HK-2 (cell line): ENCODE measurements around the gene DCC.

ENCODE experiments used
- DNase-seq: peaks from one replicate; pipeline ENCODE4 v3.0.0-alpha.2; 2018; ENCODE audit not compliant: unreplicated experiment

The DCC gene

GRCh38 chr18:52682260-52682659, 342.3 kb downstream of the DCC start:
- no peak for DNase-seq

- DNase-seq, result no peak
Measured at GRCh38 chr18:52685316-52685715, 345.3 kb downstream of the DCC start.

DNA sequence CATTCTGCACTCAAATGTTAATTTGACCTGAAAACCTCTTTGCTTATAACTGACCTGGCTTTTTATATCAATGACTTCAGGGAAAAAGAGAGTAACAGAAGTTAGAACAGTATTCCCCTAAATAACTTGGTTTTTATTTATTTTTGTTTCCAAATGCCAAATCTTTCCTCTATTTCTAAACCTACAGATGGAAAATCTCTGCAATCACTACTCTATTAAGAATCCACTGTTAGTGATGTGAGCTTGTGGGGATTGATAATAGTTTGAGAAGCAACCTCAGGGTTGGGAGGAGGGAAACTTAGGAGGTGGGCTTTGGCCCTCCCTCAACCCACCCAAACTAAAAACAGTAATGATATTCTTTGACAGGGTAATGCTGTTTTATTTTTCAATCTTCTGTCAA, 351.8 kb downstream of the DCC start:
- no peak for DNase-seq

DNA sequence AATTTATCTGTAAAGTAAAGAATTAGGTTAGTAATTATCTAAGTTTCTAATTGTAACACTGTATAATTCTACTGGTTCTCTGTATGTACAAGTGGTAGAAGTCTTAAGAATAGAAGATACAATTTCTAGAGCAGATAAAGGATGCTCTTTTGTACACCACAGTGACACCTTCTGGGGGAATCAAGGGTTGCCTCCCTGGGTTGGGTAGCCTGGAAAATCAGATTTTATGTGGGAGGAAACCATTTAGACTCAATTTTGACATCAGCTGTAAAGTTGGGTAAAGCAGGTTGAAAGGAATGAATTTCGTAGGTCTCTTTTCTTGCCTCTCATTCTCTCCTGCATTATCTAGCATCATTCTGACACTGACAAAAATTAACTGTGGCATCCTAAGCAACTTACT, 354.8 kb downstream of the DCC start:
- no peak for DNase-seq

DNA sequence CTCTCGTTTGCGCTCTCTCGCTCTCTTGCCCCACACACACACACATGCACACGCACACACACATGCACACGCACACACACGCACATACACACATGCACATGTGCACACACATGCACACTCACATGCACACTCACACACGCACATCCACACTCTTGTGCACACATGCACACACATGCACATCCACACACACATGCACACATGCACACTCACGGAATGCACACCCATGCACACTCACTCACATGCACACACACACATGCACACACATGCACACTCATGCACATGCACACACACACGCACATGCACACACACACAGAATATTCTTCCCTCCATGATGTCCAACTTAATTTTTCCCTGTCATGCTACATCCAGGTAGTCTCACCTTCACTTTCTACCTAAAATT, 360.1 kb downstream of the DCC start:
- no peak for DNase-seq

GRCh38 chr18:52700816-52701215, 360.8 kb downstream of the DCC start:
- DNase-seq, result no peak

DNA sequence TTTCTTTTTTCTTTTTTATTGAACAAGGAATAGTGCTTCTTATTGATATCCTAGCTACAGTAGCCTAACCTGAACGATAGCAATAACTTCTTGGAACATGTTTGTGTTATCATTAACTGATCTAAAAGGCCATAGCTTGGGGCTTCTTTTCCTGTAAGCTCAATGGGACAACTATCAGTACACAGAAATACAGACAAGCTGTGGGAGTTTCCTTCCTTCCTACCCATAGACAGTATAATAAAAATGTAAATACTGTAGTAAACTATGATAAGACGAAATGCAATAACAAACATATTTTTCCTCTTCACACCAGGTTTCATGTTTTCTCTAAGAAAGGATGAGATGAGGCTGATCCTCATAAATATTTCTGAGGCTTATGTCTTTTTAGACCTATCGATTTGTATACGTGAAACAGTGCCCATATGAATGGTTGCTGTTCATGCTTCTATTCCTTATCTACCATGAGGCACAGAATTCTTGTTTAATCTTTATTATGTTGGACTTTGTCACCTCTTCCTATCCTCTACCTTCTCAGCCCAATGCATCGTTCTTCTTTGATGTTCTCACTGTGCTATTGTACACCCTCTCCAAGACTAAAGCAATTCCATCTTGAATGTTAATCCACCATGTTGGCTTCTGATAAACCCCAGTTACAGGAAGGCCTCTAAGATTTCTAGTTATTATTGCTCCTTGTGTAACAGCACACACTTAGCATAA, 361.4 kb downstream of the DCC start:
- DNase-seq, result no peak

GRCh38 chr18:52715421-52715820, 375.4 kb downstream of the DCC start:
- no peak for DNase-seq

- no peak for DNase-seq
Measured at GRCh38 chr18:52715991-52716390, 376.0 kb downstream of the DCC start.

- DNase-seq, result peak; percentile 14
Measured at GRCh38 chr18:52716973-52717372, 377.0 kb downstream of the DCC start.

DNA sequence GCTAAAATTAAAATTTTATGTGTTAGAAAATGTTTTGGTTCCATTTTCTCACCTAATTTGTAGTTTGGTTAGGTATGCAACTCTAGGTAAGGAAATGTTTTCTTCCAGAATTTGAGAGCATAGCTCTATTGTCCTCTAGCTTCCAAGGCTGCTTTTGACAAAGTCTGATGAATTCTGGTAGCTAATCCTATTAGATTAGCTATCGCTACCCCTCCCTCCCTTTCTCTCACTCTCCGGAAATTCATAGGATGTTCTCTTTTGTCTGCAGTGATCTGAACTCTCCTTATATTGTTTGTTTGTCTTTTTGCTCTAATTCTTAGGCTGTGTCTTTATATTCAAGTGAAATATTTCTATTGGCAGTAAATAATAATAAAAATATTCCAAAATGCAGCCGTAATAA, 382.9 kb downstream of the DCC start:
- DNase-seq, result no peak

GRCh38 chr18:52723550-52723970, 383.6 kb downstream of the DCC start:
- DNase-seq, result no peak

GRCh38 chr18:52730972-52731619, 391.1 kb downstream of the DCC start:
- DNase-seq, result no peak

DNA sequence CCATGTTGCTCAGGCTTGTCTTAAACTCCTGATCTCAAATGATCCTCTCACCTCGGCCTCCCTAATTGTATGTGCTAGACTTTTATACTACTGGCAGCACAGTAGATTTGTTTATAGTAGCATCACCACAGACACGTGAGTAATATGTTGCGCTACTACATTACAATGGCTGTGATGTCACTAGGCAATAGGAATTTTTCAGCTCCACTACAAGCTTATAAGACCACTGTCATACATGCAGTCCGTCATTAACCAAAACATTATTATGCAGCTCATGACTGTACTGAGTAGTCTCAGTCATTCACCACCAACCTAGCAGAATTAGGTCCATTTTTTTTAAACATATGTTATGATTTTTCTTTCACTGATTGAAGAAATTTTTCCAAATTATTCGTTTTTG, 398.9 kb downstream of the DCC start:
- no peak for DNase-seq

GRCh38 chr18:52746986-52747385, 407.0 kb downstream of the DCC start:
- DNase-seq, result no peak

DNA sequence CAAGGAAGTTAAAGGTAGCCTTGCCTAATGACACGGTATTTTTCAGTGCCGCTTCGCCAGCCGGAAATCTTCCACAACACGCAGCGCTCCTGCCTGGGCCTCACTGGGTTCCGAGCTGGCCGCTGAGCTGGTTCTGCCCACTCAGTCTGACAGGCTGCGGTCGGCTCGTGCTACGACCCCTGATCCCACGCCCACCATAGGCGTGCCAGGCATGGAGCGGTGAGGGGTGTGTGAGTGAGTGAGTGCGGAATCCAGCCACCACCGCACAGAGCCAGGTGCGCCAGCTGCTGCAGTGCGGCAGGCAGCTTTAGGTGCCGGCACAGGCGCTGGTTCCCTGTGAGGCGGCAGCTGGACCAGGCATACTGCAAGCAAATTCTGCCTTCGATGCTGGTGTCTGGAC, 407.9 kb downstream of the DCC start:
- DNase-seq, result no peak

DNA sequence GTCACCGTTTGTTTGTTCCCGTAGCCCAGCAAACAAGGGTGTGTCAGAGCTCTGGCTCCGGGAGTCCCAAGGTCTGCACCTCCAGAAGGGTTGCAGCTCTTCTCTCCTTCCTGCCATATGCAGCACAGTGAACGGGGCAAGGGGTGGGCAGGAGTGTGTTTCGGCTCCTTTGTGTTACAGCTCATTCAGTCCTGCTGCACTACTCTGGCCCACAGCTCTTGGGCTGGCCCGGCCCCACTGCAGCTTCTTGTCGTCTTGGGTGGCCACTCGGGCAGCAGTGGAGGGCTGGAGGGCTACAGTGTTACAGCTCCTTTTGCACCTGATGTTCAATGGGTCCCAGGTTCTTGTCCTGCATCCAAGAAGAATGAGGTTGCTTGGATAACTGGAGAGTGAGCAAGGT, 408.3 kb downstream of the DCC start:
- DNase-seq, result no peak

GRCh38 chr18:52749542-52749941, 409.5 kb downstream of the DCC start:
- no peak for DNase-seq

DNA sequence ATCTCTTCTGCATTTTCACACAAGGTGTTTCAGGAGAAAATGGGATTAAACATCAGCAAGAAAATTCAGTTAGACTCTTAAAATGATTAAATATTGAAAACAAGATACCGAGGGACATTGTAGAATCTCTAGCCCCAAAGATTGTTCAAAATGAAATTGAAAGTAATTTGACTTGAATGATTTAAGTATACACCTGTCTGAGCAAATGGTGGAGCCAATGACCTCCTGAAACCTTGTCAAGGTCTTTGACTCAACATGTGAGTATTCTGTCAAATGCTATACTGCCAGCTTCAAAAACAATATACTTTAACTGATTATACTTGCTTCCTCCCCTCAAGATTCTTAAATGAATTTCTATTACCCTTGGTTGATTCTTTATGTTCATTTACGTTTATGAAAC, 411.0 kb downstream of the DCC start:
- DNase-seq, result no peak

DNA sequence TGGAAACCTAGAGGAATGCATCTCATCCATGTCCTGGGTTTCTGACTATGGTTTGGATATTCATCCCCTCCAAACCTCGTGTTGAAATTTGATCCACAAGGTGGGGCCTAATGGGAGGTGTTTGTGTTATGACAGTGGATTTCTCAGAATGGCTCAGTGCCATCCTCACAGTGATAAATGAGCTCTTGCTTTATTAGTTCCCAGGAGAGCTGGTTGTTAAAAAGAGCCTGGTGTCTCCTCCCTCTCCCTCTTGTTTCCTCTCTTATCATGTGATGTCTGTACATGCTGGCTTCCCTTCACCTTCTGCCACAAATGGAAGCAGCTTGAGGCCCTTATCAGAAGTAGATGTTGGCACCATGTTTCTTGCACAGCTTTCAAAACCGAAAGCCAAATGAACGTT, 424.3 kb downstream of the DCC start:
- no peak for DNase-seq

DNA sequence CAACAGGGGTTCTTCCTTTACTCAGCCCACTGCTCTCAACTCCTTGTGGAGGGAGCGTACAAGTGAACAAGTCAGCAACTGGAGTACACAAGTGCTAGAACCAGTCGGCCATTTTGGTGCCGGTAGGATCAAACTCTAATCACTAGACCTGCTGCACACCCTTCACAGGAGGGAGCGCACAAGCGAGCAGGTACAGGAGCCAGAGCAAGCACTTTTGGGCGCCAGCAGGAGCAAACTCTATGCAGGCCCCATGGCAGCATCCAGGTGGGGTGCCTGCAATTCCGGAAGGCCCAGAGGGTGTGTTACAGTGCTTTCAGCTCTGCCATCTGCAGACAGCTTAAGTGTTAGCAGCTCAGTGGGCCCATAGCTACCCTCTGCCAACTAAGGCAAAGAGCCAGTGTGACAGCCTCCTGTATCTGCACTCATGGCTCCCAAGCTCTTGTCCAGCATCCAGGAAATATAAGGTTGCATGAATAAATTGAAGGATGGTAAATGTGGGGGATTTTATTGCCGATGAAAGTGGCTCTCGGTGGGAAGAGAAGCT, 426.1 kb downstream of the DCC start:
- DNase-seq, result no peak

DNA sequence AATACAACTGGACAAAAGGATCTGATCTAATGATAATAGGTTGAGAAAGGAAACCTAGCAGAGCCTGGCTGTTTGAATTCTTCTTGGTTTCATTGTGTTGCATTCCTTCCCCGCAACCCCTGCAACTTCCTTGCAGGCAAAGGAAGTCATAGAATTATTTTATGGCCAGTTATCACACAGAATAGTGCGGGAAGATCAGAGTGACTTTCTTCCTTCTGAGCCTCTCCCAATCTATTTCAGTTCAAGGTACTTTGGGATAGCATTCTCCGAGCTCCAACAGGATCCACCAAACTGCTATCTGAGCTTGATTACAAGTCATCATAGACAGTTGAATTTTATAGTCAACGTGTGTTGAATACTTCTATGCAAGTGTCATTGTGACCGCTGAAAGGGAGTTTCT, 441.1 kb downstream of the DCC start:
- no peak for DNase-seq

- no peak for DNase-seq
Measured at GRCh38 chr18:52791321-52791720, 451.3 kb downstream of the DCC start.

DNA sequence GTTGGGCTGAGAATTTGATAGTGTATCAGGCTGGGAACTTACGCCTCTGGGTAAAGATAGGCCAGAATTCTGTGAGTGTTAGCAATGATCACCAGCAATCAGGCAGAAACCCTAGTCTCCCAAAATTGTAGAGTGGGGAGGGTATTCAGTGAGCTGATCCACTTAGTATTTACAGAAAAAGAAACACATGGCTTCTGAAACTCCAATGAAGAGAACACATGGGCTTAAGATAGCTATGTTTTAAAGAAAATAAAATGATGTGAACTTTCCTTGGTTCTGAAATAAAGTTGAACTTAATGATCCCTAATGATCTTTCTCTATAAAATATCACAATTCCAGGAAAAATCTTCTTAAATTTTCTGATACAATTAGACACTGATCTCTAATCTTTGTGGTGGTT, 472.8 kb downstream of the DCC start:
- no peak for DNase-seq
